GM21390 (cell line): ENCODE measurements around the gene WDR19.
"Not testable (repeated sequence)": the region's sequence is repeated elsewhere in the genome, so short reads cannot be mapped to it uniquely, and the experiment has no call there.

Source experiments
- ATAC-seq: cut with Tn5 transposase; IDR thresholded peaks from one replicate; pipeline ENCODE4 v1.9.1; 2021; ENCODE audit not compliant: unreplicated experiment

WDR19 gene

GRCh38 chr4:39232100-39232499, 49.8 kb downstream of the WDR19 start:
- no peak for ATAC-seq

DNA sequence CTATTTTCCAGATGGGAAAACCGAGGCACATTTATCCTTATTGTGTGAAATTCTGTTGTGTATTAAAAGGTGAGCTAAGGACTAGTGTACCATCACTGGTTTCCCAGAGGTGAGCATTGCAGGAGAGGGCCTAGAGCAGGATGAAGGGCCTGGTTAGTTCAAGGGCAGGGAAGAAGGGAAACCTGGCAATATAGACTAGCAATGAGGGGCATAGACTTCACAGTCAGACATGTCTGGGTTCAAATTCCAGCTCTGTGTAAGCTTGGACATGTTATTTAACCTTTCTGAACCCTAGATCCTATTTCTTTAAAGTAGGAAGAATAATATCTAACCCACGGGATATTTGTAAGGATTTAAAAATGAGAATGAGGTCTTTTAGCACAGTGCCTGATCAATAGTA, 50.8 kb downstream of the WDR19 start:
- ATAC-seq = no peak

DNA sequence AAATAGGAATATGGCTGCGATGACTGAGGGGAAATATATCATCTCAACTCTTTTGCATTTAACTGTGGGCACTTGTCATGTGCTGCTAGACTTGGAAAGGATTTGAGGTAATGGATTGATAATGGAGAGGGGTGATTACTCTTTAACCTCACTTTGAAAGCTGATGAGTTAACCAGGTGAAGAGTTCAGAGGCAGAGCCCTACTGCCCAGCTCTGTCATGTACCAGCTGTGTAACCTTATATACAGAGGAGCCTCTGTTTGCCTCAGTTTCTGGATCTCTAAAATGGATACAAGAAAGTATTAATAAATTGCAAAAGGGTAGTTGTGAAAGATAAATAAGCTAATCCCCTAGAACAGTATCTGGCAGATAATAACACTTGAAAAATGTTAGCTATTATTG, 51.5 kb downstream of the WDR19 start:
- no peak for ATAC-seq

GRCh38 chr4:39235021-39235420, 52.7 kb downstream of the WDR19 start:
- ATAC-seq = no peak

- ATAC-seq = no peak
Measured at GRCh38 chr4:39235696-39236095, 53.4 kb downstream of the WDR19 start.

DNA sequence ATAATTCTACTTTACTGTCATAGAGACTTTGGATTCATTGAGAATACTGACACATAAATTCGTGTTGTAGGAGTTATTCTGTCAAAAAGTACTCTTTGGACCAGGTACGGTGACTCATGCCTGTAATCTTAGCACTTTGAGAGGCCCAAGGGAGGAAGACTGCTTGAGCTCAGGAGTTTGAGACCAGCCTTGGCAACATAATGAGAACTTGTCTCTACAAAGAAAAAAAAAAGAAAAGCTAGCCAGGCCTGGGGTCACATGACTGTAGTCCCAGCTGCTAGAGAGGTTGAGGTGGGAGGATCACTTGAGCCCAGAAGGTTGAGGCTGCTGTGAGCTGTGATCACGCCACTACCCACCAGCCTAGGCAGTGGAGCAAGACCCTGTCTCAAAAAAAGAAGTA, 54.9 kb downstream of the WDR19 start:
- no peak for ATAC-seq

- ATAC-seq = no peak
Measured at GRCh38 chr4:39243462-39243861, 61.1 kb downstream of the WDR19 start.

DNA sequence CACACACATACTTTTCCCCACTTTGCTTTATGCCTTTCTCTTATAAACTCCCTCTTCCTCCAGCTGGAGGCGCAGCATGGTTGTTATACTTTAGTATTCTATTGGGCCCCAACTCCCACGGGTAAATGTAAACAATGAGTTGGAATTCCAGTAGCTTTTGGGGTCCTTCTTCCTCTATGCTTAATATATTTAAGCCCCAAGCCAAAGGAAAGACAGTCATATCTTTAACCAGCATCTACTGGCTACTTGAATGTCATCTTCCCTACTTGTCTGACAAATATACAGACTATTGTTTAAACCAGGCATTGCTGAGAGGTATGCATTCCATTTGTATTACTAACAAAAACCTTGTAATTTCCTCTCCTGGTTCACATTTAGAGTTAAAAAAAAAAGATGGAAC, 72.9 kb downstream of the WDR19 start:
- ATAC-seq = no peak

DNA sequence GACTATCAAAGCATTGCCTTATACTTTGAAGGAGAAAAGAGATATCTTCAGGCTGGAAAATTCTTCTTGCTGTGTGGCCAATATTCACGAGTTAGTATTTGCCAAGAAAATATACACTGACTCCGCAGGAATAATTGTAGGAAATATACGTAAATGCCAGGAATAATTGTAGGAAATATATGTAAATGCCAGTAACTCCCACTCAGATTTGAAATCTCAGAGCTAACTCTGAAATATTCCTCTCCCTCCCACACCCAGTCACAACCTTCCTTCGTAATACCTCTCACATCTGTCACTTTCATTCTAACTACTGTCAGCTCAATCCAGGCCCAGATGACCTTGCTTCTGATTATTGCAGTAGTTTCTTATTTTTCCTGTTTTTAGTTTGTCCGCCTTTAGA, 73.5 kb downstream of the WDR19 start:
- no peak for ATAC-seq

GRCh38 chr4:39256436-39256835, 74.1 kb downstream of the WDR19 start:
- no peak for ATAC-seq

- no peak for ATAC-seq
Measured at GRCh38 chr4:39259571-39260330, 77.4 kb downstream of the WDR19 start.

DNA sequence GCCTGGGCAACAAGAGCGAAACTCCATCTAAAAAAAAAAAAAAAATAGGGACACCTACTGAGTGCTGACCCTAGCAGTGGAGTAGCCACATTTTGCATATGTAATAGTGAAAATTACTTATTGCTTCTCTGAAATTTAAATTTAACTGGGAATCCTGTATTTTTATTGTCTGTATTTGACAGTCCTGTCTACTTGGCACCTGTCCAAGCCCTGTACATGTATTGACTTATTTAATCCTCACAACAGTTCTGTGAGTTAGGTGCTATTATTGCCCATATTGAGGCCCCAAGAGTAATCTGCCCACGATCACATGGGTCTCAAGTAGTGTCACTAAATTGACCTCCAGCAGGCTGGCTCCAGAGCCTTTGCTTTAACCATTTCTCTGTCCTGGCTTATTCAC, 81.6 kb downstream of the WDR19 start:
- ATAC-seq = no peak

- ATAC-seq = no peak
Measured at GRCh38 chr4:39274503-39274902, 92.2 kb downstream of the WDR19 start.

DNA sequence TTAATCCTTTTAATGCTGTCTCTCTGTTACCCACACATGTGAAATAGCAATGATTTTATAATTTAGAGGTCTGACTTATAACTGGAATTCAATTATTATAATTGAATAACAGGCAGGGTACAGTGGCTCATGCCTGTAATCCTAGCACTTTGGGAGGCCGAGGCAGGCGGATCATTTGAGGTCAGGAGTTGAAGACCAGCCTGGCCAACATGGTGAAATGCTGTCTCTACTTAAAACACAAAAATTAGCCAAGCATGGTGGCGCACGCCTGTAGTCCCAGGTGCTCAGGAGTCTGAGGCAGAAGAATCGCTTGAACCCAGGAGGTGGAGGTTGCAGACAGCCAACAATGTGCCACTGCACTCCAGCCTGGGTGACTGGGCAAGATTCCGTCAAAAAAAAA, 95.3 kb downstream of the WDR19 start:
- ATAC-seq = not testable (repeated sequence)

DNA sequence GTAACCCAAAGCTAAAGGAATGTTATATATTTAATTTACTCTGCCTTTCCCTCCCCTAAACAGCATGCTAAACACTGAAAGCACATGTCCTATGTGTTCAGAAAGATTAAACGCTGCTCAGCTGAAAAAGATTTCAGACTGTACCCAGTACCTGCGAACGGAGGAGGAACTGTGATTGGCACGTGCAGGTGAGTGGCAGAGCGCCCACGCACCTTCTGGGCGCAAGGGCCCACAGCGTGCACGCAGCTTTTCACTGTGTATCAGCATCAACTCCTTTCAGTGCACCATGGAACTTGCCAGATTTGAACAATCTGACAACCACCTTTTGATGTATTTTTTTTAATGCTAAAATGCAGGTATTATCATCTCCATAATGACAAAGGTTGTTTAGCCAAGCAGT, 96.1 kb downstream of the WDR19 start:
- no peak for ATAC-seq

GRCh38 chr4:39279416-39279815, 97.1 kb downstream of the WDR19 start:
- ATAC-seq = no peak

GRCh38 chr4:39280770-39281169, 98.4 kb downstream of the WDR19 start:
- ATAC-seq = no peak

- no peak for ATAC-seq
Measured at GRCh38 chr4:39285111-39285795, 102.9 kb downstream of the WDR19 start.

DNA sequence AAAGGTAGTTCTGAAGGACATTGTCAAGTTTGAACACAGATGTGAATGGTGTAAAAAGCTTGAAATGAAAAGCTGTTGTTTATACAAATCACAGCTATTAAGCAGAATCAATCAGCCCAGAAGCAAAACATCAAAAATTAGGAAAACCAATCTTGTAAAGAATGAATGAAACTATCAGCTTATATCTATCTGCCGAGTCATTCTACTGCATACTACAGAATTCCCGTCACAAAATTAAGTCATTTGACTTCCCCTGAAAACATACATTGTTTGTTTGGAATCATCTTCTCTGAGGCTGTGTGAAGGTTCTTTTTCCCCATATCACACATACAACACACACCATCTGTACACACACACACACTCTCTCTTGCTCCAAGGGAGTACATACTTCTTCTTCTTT, 103.5 kb downstream of the WDR19 start:
- no peak for ATAC-seq

DNA sequence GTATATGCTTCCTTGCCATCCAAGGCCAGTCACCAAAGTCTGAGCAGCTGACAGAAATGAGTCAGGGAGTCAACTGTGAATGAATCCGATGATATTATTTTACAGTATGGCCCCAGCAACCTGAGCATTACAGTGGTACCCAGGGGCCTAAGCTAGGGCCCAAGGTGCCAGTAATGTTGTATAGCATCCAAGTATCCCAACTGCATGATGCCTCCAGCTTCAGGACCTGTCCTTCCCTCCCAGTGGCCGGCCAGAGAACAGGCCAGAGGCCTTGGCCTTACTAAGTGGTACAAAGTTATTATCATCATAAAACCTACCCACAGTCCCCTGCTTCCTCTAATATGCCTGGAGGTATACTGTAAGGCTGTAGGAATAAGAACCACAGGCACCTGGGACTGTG, 103.9 kb downstream of the WDR19 start:
- no peak for ATAC-seq

DNA sequence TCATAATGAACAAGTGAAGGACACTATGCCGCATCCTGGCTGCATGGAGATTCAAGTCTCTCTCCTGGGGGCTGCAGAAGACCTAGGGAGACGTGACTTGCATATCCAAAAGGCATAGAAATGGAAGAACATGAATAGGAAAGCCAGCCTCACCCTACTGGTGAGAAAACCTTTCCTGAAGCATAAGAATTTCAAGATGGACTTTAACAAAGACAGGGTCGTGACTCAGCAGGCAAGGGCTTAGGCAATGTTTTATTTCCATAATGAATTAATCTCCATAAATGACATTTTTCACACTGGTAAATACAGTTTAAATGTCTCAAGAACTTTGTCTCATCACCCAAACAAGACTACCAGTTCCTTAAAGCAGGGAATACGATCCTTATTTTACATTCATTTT, 104.9 kb downstream of the WDR19 start:
- no peak for ATAC-seq

GRCh38 chr4:39291686-39292085, 109.4 kb downstream of the WDR19 start:
- no peak for ATAC-seq

GRCh38 chr4:39292433-39292832, 110.1 kb downstream of the WDR19 start:
- ATAC-seq = not testable (repeated sequence)
